ENCODE measurements around the gene ANKS6.

Gene ANKS6

DNA sequence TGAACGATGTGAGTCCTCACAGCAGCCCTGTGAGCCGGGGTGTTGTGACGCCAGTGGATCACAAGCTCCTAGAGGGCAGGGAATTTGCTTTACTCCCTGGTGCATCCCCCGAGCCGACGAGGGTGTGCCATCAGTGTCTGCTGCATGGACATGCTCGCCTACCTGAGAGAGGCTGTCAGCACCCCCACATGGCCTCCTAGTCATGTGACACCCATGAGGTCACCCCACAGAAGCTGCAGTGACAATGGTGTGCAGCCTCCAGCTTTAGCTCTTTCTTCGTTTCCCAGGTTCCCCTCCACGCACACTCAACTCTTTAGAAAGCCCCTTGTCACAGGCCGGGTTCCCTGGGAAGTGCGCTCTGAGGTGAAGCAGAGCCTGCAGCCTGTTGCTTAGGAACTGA is 67.9 kb downstream of the ANKS6 start:
- no peak for DNase-seq

DNA sequence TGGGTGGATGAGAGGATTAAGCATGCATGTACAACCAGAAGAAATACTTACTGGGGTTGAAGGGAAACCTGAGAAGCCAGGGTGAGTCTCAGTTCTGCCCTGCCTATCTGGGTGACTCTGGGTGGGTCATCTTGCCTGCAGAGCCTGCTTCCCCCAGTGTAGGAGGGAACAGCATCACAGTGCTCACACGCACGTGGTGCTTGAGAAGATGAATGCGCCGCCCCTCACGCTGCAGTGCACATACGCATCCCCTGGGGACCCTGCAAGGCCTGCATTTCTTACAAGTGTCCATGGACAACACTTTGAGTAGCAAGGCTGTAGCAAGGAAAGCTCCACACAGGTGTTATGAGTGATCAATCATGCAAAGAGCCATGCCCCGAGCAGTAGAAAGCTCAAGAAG is 68.9 kb downstream of the ANKS6 start:
- DNase-seq, result no peak

GRCh38 chr9:98726735-98727134 is 69.6 kb downstream of the ANKS6 start:
- DNase-seq, result no peak

DNA sequence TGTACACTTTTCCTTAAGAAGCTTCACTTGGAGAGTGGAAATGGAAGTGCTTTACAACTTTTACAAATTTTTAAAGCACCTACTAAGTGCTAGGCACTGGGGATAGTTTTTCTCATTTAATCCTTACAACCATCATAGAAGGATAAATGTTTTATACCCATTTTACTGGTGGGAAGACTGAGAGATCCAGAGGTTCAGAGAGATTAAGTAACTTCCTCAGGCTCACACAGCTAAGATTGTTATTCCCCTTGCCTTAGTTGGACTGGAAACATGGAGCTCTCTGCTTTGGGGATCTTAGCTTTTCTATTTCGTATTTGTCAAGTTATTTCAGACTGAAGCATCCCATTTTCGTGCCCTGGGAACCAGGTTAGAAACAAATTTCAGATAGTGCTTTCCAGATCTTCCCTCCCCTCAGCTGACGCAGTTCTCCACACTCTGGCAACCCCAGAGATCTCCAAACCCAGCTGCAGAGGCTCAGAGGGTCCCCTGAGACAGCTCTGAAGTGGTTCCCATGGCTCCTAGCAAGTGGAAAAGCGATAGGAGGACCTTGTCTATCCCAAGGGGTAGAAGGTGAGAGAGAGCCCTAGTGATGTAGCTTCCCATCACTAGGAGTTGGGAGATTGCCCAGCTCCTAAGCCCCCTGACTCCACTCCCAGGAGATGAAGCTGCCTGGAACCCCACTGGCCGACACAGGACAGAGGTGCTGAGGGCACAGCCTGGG is 71.4 kb downstream of the ANKS6 start:
- no peak for DNase-seq

DNA sequence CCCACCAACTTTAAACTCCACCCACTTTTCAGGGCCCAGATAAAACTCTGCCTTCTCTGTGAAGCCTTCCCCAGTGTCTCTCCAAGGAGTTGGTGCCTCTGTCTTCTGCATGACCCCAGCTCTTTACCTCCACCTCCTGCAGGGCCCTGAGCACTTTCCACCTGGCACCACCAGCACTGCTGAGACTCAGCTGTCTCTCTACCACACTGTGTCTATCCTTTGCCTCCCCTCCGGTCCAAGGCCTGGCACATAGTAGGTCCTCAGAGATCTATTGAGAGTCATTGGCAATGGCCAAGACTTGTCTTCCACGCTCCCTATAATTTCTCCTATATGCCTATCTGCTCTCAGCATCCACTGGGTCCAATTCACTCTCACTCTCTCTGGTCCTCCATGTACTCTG is 74.7 kb downstream of the ANKS6 start:
- DNase-seq, result no peak

DNA sequence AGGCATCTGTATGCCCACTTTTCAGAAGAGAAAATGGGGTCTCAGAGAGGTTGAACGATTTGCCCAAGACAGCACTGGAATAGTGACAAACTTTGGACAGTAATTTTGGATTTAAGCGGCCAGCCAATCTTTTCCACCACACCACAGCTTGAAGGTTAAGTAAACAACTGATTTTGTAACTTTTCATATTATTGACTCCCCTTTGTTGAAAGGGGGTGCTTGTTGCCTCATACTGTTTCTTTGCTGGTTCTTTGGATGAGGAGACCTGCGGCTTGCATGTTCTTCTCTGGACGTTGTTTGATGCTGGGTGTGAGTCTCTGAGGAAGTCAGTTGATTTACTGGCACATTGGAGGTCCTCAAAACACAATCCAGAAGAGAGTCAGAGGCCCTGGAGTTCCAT is 76.0 kb downstream of the ANKS6 start:
- DNase-seq, result no peak

GRCh38 chr9:98719055-98719454 is 77.3 kb downstream of the ANKS6 start:
- DNase-seq, result no peak

- DNase-seq, result no peak
Observed at GRCh38 chr9:98714833-98715232, 81.5 kb downstream of the ANKS6 start.

DNA sequence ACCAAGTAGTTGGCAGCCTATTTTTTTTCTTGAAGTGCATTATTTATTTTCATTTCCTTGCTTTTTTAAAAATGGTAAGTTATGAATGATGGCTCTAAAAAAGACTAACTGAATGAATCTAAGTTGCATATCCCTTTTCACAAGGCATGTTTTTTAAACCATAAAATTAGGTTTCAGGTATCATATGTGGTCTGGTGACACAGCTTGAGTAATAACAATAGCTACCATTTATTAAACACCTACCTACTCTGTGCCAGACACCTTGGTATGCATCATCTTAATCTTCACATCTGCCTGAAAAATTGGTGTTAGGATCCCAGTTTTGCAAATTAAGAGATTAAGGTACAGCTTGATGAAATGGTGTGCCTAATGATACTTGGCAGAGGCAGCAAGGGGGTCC is 83.4 kb downstream of the ANKS6 start:
- no peak for DNase-seq

DNA sequence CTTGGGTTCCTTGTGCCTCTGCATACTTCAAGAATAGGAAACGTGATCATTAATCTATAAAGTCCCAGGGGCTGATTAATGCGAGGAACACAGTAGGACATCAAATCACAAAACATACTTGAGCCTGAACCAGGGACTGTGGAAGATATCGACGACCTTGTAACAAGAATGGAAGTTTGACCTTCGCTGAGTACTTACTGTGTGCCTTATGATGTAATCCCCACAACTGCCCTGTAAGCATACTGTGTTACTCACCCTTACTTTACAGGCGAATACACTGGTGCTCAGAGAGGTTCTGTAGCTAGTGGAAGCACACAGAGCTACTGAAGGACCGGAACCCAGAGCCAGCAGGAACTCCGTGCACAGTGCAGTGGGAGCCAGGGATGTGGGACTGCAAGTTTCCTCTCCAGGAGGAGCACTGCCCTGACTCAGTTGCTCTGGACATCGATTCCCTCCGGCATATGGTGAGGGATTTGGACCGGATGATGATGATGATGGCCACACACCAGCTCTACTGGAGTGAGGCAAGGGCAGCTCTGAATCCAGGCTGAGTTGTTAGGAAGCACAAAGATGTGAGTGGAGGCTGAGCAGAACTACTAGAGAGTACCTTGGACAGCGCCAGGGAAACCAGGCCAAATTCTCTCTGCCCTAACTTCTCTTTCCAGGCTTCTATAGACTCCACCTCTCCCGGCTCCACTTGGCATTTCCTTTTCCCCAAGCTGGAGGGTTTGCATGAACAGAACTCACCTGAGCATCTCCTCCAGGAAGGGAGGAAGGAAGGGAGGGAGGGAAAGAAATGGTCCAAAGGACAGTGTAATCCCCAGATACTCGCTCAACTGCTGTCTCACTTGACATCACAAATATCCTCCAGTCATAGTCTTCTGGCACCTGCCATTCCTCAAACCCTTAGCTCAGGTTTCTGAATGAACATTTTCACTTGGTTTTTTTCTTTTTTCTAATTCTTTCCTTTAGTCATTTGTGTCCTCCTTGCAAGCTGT is 86.1 kb downstream of the ANKS6 start:
- no peak for DNase-seq

DNA sequence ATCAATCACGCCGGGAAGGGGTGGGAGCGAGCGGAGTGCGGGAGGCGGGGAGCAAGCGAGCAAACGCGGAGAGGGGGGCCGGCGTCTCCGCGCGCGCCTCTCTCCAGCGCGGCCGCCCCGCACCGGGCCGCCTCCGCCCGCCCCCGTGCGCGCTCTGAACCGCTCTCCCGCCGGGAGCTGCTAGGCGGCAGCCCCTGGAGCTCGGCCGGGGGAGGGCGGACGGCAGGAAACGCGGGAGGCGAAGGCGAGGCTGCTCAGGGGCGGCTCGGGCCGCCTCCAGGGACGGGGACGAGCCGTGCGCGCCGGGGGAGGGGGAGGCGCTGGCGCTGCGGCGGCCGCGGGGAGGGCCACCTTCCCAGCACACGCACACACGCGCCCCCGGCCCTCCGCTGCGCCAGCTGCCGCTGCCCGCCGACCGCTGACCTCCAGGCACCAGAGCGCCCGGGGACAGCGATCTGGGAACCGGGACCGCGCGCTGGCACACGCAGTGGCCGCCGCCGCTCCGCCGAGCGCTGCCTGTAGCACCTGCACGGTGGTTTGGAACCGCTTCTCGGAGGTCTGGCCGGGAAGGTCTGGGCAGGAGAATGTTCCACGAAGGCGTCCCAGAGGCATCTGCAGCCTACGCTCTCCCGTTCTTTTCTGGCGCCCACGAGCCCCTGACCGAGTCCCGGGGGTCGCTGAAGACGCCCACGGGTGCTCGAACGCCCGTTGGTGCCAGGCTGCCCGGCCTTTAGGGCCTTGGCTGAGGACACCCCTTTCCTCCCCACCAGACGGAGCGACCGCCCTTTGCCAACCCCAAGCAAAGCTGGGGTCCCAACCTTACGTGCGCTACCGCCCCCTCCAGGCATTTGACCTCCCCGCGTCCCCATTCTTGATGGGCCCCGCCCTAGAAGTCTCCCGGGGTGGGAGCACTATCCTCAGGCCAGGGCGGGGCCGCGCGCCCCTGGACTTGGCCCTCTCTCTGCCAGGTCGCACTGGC is 87.1 kb downstream of the ANKS6 start, which contains the start of gene GABBR2:
GABBR2 (minus strand) TSS at position 3 of the 979 bp plus-strand sequence. CDS start 198 bp downstream, outside the sequence.
- DNase-seq, result no peak

- no peak for DNase-seq
Observed at GRCh38 chr9:98708103-98708932, 88.0 kb downstream of the ANKS6 start.

DNA sequence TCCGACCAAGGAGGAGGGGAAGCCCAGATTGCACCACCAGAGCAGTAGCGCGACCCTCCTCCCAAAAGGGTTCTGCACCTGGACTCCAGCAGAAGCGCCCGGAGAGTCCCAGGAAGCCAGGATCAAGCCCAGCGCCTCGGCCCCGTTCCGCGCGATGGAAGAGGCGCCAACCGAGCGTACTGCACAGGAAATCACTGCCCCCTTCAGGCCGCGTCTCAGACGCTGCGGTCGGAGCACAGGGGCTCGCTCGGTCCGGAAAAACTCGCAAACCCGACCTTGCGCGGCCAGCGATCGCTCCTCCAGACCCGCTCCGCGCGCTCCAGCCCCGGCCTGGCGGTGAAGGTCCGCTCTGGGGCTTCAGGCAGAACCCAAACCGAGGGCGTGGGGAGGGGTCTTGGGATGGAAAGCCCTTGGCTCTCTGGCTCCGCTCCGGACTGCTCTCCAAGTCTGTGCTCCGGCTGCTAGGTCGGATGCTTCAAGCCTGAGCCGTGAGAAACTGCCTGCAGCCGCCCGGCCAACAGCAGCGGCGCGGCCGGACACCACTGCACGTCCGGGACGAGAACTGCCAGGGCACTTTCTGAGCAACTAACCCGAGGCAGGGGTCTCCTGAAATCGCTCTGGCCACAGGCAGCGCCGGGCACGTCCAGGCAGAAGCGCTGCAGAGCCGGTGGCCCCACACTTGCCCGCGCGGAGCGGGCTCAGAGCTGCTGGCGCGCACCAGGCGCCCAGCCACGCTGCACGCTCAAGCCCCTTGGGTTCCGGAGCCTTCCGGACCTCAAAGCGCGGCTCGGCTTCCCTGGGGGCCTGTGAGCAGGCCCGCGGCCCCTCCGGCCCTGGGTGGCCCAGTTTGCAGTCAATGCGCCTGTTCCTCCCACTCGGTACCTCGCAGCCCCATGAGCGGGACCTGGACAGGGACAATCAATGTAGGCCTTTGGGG is 88.9 kb downstream of the ANKS6 start:
- DNase-seq, result no peak

DNA sequence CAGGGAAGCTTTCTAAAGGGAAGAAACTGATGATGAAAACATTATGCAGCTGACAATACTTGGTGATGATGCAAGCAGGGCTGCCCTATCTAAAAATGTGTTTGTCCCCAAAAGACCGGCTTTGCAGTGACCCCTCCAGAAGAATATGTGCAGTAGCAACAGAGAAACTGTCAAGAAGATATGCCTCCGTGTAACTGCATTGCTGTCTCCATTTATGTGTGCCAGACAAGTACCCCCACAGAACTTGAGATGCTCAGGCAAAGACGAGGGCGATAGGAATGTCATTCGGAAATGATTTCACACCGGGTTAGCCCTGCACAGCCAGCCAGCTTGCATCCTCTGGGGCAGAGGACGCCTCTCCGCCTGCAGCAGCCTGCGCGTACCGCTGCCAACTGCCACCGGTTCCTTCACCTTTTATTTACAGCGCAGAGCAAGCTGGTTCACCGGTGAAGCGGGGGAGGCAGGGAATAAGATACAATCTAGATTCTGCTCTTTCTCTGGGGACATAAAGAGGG is 89.6 kb downstream of the ANKS6 start:
- no peak for DNase-seq

GRCh38 chr9:98702835-98703380 is 93.4 kb downstream of the ANKS6 start:
- DNase-seq, result no peak

DNA sequence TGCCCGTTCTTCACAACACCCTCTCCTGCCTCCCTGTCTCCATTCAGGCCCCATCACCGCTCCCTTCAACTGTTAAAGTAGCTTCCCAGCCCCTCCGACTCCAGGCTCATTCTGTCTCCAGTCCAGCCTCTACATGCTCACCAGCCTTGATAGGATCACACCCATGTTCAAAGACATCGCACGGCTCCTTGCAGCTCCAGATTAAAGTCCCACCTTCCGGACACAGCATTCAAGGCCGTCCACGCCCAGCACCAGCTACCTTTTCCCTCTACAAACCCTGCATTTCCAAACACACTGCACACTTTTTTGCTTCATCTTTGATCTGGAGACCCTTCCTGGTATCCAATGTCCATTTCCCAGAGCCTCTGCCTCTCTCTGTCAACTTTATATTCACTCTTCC is 94.0 kb downstream of the ANKS6 start:
- DNase-seq, result no peak

GRCh38 chr9:98701576-98701975 is 94.8 kb downstream of the ANKS6 start:
- no peak for DNase-seq

DNA sequence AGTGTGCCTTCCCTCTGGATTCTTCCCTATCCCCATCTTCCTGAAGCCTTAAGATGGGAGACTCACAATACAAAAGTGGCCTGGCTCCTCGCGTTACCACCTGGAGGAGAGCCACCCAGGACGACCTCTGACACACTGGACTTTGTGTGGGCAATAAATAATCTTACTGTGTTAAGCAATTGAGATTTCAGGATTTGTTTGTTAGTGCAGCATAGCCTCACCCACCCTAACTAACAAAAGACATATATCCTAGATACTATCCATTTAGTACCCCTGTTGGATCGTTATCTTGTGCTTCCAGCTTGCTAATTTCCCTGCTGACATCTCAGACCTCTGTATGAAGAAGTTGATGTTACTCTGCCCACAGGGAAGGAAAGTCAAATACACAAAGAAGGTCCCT is 95.6 kb downstream of the ANKS6 start:
- no peak for DNase-seq

DNA sequence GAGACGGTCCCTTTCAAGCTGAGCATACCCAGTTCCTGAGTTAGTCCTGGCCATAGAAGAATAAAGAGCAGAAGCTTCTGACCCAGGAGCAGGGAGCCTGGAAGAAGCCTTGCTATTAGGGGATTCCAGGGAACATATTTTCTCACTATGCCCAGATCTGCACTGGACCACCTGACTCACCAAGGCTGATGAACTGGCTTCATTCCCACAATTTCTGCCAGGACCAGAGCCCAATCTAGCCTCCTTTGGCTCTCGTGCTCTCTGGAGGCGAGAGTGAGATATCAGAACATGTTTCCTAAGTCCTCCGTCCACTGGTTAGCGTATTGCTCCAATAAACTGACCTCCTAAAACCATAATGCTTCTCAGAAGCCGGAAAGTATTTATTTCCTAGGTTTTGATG is 97.5 kb downstream of the ANKS6 start:
- DNase-seq, result no peak

DNA sequence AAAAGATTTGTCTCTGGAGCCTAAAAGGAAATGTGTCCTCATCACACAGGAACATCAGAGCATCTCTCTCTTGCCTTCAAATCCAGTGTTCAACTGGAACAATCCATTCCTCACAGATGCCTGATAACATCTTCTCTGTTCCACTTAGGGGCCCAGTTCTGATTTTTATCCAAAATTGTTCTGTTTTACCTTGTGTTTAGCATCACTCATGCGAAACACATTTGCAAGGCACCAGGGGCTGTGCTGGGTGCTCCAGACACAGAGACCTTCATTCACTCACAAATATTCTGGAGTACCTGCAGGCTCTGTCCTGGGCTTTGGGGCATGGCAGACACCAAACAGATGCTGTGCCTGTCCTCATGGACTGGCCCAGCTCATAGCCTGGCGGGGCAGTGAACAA is 101.4 kb downstream of the ANKS6 start:
- no peak for DNase-seq

All from stimulated activated naive CD4-positive, alpha-beta T cell treated with Interleukin-2 at 50 U/mL for 16 hours (primary cell).